ENCODE results near the gene KLF16. TPM values are rescaled to one million over a fixed set of nuclear protein-coding genes. Genes with fewer than 3 reads are reported as not detected.
"Not testable (repeated sequence)": the region's sequence is repeated elsewhere in the genome, so short reads cannot be mapped to it uniquely, and the experiment has no call there.

KLF16 gene
- total RNA-seq, 5 donors from 2014 or later (not counting 1 experiment from before 2014, with no cell fraction given), result 29.8 to 61.4 (median 32.7) TPM

DNA sequence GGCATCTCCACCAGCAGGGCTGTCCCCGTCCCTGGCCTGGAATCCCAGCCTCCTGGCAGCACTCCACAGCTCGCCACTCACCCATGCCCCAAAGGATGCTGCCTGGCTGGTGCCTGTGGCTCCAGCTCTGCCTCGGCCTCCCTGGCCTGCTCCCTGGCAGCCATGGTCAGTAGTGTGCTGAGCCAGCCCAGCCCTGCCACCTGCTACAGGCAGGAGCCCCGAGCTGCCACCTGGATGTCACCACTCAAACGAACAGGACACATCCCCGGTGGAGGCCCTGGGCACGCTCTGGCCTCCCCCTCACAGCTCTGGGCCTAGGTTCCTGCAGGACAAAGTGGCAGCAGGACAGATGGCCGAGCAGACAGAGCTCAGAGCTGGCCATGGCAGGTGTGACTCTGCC, 15.2 kb upstream of the KLF16 start:
- Mint-ChIP-seq H3K4me1 (peaks cover 40 to 58% (median 47%) of the 10 kb centered on the region in 3 donors), H3K27ac (peak overlapping the region in 1 of 2 donors; percentile 22)
- peaks cover 6 to 19% of the 10 kb centered on the region in 2 donors for H3K36me3 ChIP-seq (ENCODE audit: control insufficient read depth in 2 of 2, extremely low read depth in 1 of 2, insufficient read depth in 1 of 2, low read length in 1 of 2)
- DNase-seq; POLR2A ChIA-PET; CTCF ChIA-PET; H3K4me3 ChIP-seq (ENCODE audit: control insufficient read depth in 1 of 2, extremely low read depth in 1 of 2, low read length in 1 of 2); H3K9me3 Mint-ChIP-seq; H3K27ac ChIP-seq (ENCODE audit: low read length); H3K4me3 Mint-ChIP-seq; H3K9me3 ChIP-seq; ATAC-seq (replicated peaks in 1 of 4); H3K27me3 ChIP-seq (replicated peaks in 1 of 2; ENCODE audit: control insufficient read depth in 2 of 2, extremely low read depth in 1 of 2, insufficient read depth in 2 of 2, low read length in 1 of 2); H3K27me3 Mint-ChIP-seq; H3K36me3 Mint-ChIP-seq: not testable (repeated sequence)
- peaks cover 28 to 54% of the 10 kb centered on the region in 2 experiments for H3K4me1 ChIP-seq (ENCODE audit: control insufficient read depth in 1 of 2, extremely low read depth in 1 of 2, insufficient read depth in 2 of 2, low read length in 2 of 2)
- WGBS (ENCODE audit: insufficient coverage), result 86% methylated on average over 3 of the region's 8 CpGs

DNA sequence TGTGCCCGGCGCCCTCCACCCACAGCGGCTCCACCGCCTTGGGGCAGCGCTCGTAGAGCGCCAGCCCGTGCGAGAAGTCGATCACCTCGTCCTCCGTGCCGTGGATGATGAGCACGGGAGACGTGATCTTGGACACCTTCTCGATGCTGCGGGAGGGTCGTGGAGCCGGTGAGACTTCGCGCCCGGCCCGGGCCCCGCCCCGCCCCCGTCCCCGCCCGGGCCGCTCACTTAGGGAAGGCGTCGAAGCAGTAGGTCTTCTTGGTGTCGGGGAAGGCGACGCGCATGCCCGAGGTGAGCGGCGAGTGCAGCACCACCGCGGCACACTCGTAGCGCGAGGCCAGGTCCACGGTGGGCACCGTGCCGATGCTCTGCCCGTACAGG, 13.9 kb upstream of the KLF16 start:
- H3K27ac Mint-ChIP-seq; H3K27ac ChIP-seq (ENCODE audit: low read length); H3K27me3 ChIP-seq (replicated peaks in 1 of 2; ENCODE audit: control insufficient read depth in 2 of 2, extremely low read depth in 1 of 2, insufficient read depth in 2 of 2, low read length in 1 of 2); H3K27me3 Mint-ChIP-seq; H3K36me3 Mint-ChIP-seq; ATAC-seq (replicated peaks in 1 of 4); H3K9me3 Mint-ChIP-seq; H3K4me3 ChIP-seq (ENCODE audit: control insufficient read depth in 1 of 2, extremely low read depth in 1 of 2, low read length in 1 of 2); CTCF ChIA-PET; DNase-seq; POLR2A ChIA-PET; H3K4me3 Mint-ChIP-seq; H3K9me3 ChIP-seq: not testable (repeated sequence)
- Histone ChIP-seq H3K36me3 (ENCODE audit: control insufficient read depth in 2 of 2, extremely low read depth in 1 of 2, insufficient read depth in 1 of 2, low read length in 1 of 2) (peaks cover 13 to 31% of the 10 kb centered on the region in 2 donors), H3K4me1 (ENCODE audit: control insufficient read depth in 1 of 2, extremely low read depth in 1 of 2, insufficient read depth in 2 of 2, low read length in 2 of 2) (peaks cover 23 to 54% of the 10 kb centered on the region in 2 experiments)
- peaks cover 34 to 54% (median 38%) of the 10 kb centered on the region in 3 donors for H3K4me1 Mint-ChIP-seq
- whole genome bisulfite sequencing (ENCODE audit: insufficient coverage), result 93% methylated on average over 16 of the region's 47 CpGs

DNA sequence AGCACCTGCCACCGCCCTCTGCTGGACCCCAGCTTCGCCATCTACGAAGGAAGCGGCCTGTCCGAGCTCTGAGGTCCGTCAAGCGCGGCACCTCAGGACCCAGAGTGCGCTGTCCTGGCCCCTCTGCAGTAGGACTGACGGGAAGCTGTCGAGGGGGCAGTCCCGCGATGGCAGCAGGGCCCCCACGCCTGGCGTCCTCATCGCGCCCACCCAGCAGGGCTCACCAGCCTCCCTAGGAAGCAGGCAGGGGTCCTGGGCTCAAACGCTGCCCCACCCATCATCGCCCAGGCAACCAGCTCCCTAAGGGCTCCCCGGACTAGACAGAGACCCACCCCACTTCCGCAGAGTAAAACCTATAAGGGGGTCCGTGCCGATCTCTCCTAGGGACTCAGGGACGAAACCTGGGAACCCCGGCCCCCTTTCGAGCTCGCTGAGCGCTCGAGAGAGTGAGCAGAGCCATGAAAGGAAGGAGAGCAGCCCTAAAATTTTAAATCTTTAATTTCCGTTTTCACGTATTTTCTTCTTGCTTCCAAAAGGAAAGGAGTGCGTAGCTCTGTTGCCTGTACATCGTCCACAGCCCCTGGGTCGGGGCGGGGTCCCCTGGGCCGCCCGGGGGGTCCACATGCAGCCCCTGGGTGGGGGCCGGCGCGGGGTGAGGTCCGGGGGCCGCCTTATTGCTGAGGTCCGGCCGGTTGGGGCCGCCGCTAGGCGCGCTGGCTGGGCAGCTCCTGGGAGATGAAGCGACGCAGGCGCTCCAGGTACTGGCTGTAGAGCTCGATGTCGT, 13.3 kb upstream of the KLF16 start:
- H3K36me3 Mint-ChIP-seq; H3K9me3 Mint-ChIP-seq; H3K27me3 Mint-ChIP-seq; H3K27me3 ChIP-seq (replicated peaks in 1 of 2; ENCODE audit: control insufficient read depth in 2 of 2, extremely low read depth in 1 of 2, insufficient read depth in 2 of 2, low read length in 1 of 2); DNase-seq; H3K9me3 ChIP-seq; CTCF ChIA-PET: not testable (repeated sequence)
- peaks cover 30 to 49% (median 36%) of the 10 kb centered on the region in 3 donors for H3K4me1 Mint-ChIP-seq
- peak overlapping the region; percentile 89 to 93 for H3K27ac Mint-ChIP-seq
- peaks cover 15 to 32% of the 10 kb centered on the region in 2 donors for H3K36me3 ChIP-seq (ENCODE audit: control insufficient read depth in 2 of 2, extremely low read depth in 1 of 2, insufficient read depth in 1 of 2, low read length in 1 of 2)
- H3K27ac ChIP-seq (ENCODE audit: low read length), result peak overlapping the region; percentile 80
- POLR2A ChIA-PET, result interaction anchor here (0.6 to 1.3 kb wide), 2 partner anchors 166 to 1247 kb away, joined by 3 read pairs; no protein-coding TSS in a partner anchor
- H3K4me1 ChIP-seq (ENCODE audit: control insufficient read depth in 1 of 2, extremely low read depth in 1 of 2, insufficient read depth in 2 of 2, low read length in 2 of 2), result peaks cover 17 to 54% of the 10 kb centered on the region in 2 experiments
- ATAC-seq (replicated peaks in 1 of 4), result peak; percentile 5 to 21 (median 12)
- peak overlapping the region; percentile 95 to 99 (median 98) for H3K4me3 Mint-ChIP-seq
- WGBS (ENCODE audit: insufficient coverage), result 45% methylated on average over 26 of the region's 53 CpGs
- peak overlapping the region; percentile 93 to 97 for H3K4me3 ChIP-seq (ENCODE audit: control insufficient read depth in 1 of 2, extremely low read depth in 1 of 2, low read length in 1 of 2)

DNA sequence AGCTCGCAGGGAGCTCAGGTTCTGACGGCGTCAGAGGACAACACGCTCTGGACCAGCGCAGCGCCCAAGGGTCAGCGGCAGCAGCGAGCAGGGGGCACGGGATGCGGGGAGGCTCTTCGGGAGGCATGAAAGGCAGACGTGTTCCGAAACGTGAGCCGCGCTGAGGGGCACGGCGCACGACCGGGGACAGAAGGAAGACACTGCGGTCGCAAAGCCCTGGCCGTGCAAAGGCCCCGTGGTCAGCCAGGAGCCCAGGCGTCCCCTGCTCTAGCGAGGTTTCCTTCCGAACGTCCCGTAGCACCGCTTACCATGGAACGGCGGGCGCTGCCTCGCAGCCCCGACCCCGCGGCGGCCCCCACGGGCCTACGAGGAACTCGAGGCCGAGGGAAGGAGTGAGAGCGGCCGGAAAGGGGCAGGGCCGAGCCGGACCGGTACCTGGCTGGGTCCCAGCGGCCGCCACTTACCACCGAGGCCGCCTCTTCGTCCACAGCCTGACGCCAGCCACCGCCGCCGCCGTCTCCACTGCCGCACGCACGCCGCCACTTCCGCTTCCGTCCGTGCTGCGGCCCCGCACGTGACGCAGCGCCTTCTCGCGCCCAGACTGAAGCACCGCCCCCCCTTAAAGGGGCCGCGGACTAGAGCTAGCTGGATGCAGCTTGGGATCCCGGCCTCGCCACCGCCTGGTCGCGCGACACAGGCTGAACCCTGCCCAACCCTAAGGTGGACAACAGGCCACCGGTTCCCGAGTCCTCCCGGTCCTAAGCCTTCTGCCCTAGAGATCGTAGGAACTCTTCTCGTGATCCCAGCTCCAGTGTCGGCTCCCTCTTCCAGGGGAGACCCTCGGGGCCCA, 12.5 kb upstream of the KLF16 start:
- peak; percentile 68 to 95 (median 82) for DNase-seq
- Histone ChIP-seq H3K9me3 (no peaks in the 10 kb centered on the region), H3K27me3 (replicated peaks in 1 of 2; ENCODE audit: control insufficient read depth in 2 of 2, extremely low read depth in 1 of 2, insufficient read depth in 2 of 2, low read length in 1 of 2) (no peaks in the 10 kb centered on the region), H3K27ac (ENCODE audit: low read length) (peak overlapping the region; percentile 80), H3K36me3 (ENCODE audit: control insufficient read depth in 2 of 2, extremely low read depth in 1 of 2, insufficient read depth in 1 of 2, low read length in 1 of 2) (peaks cover 15 to 37% of the 10 kb centered on the region in 2 donors), H3K4me3 (ENCODE audit: control insufficient read depth in 1 of 2, extremely low read depth in 1 of 2, low read length in 1 of 2) (peak overlapping the region; percentile 93 to 97), H3K4me1 (ENCODE audit: control insufficient read depth in 1 of 2, extremely low read depth in 1 of 2, insufficient read depth in 2 of 2, low read length in 2 of 2) (peaks cover 17 to 57% of the 10 kb centered on the region in 2 experiments)
- no peaks in the 10 kb centered on the region for H3K36me3 Mint-ChIP-seq
- ATAC-seq (replicated peaks in 1 of 4), result peak; percentile 87 to 94 (median 94)
- H3K27ac Mint-ChIP-seq, result peak overlapping the region; percentile 94 to 96
- H3K9me3 Mint-ChIP-seq, result no peaks in the 10 kb centered on the region
- peak overlapping the region; percentile 95 to 99 (median 98) for H3K4me3 Mint-ChIP-seq
- H3K4me1 Mint-ChIP-seq, result peaks cover 32 to 48% (median 35%) of the 10 kb centered on the region in 3 donors
- no peaks in the 10 kb centered on the region for H3K27me3 Mint-ChIP-seq
- 1% methylated on average over 87 of the region's 87 CpGs for WGBS (ENCODE audit: insufficient coverage)
- ChIA-PET CTCF (interaction anchor here in 1 of 2 donors (0.6 to 0.9 kb wide), 3 partner anchors 11 to 1220 kb away, joined by 3 to 4 read pairs (median 3); no protein-coding TSS in a partner anchor), POLR2A (interaction anchor here (0.6 to 1.3 kb wide), 2 partner anchors 166 to 1248 kb away, joined by 3 read pairs; no protein-coding TSS in a partner anchor)

DNA sequence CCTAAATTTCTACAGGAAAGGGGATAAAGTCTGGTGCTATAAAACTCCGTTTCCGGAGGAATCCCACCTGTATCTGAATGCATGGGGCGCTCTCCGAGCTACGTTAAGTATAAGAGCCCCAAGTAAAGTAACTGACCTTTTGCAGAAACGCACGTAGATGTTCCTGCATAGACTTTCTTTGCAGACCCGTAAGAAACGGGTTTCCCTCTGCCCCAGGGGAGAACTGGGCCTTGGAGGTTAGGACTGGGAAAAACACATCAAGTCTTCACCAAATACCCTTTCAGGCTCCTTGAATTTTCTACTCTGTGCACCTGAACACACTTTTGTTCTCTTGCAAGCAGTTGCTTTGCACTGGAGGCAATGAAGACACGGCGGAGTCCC, 11.9 kb upstream of the KLF16 start:
- H3K27me3 ChIP-seq (replicated peaks in 1 of 2; ENCODE audit: control insufficient read depth in 2 of 2, extremely low read depth in 1 of 2, insufficient read depth in 2 of 2, low read length in 1 of 2); DNase-seq; H3K9me3 ChIP-seq; H3K36me3 Mint-ChIP-seq; H3K27me3 Mint-ChIP-seq; H3K9me3 Mint-ChIP-seq: not testable (repeated sequence)
- peaks cover 17 to 52% of the 10 kb centered on the region in 2 experiments for H3K4me1 ChIP-seq (ENCODE audit: control insufficient read depth in 1 of 2, extremely low read depth in 1 of 2, insufficient read depth in 2 of 2, low read length in 2 of 2)
- peak in 2 of 4 experiments; percentile 2 for ATAC-seq (replicated peaks in 1 of 4)
- Mint-ChIP-seq H3K27ac (peak overlapping the region; percentile 94 to 96), H3K4me3 (peak overlapping the region; percentile 95 to 99 (median 98)), H3K4me1 (peaks cover 31 to 48% (median 38%) of the 10 kb centered on the region in 3 donors)
- peak overlapping the region; percentile 93 to 97 for H3K4me3 ChIP-seq (ENCODE audit: control insufficient read depth in 1 of 2, extremely low read depth in 1 of 2, low read length in 1 of 2)
- ChIA-PET POLR2A (interaction anchor here in 1 of 2 donors (0.7 kb wide), 1 partner anchor 11 kb away, joined by 3 read pairs; no protein-coding TSS in a partner anchor), CTCF (interaction anchor here in 1 of 2 donors (0.6 to 0.9 kb wide), 4 partner anchors 11 to 363 kb away, joined by 3 to 7 read pairs (median 4); no protein-coding TSS in a partner anchor)
- 0% methylated on average over 10 of the region's 11 CpGs for WGBS (ENCODE audit: insufficient coverage)
- peaks cover 19 to 34% of the 10 kb centered on the region in 2 donors for H3K36me3 ChIP-seq (ENCODE audit: control insufficient read depth in 2 of 2, extremely low read depth in 1 of 2, insufficient read depth in 1 of 2, low read length in 1 of 2)
- peak overlapping the region; percentile 80 for H3K27ac ChIP-seq (ENCODE audit: low read length)
